Measurements from ENCODE around the gene SF3A2.

- TF ChIP-seq, protein P1, sequence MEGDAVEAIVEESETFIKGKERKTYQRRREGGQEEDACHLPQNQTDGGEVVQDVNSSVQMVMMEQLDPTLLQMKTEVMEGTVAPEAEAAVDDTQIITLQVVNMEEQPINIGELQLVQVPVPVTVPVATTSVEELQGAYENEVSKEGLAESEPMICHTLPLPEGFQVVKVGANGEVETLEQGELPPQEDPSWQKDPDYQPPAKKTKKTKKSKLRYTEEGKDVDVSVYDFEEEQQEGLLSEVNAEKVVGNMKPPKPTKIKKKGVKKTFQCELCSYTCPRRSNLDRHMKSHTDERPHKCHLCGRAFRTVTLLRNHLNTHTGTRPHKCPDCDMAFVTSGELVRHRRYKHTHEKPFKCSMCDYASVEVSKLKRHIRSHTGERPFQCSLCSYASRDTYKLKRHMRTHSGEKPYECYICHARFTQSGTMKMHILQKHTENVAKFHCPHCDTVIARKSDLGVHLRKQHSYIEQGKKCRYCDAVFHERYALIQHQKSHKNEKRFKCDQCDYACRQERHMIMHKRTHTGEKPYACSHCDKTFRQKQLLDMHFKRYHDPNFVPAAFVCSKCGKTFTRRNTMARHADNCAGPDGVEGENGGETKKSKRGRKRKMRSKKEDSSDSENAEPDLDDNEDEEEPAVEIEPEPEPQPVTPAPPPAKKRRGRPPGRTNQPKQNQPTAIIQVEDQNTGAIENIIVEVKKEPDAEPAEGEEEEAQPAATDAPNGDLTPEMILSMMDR (IDR thresholded peaks at IDR 0.05): peak; percentile 41
- peak; percentile 77 for TF ChIP-seq EZH2phosphoT487 (IDR thresholded peaks at IDR 0.05)
- TF ChIP-seq EZH2 (IDR thresholded peaks at IDR 0.05): peak; percentile 88
Measured at GRCh38 chr19:2291185-2291751, 54.6 kb downstream of the SF3A2 start.
